Tibial nerve (tissue), 4 donors: ENCODE results near the gene KIF13A. TPM values are rescaled to one million over a fixed set of nuclear protein-coding genes. Genes with fewer than 3 reads are reported as not detected.
"Not testable (repeated sequence)": the region's sequence is repeated elsewhere in the genome, so short reads cannot be mapped to it uniquely, and the experiment has no call there.

Experiments used
- DNase-seq, 2 donors: peaks; one replicate each; pipeline ENCODE4 v3.0.0-alpha.2; 2019; ENCODE audit warnings: low spot score in 2 of 2
- H3K27ac ChIP-seq, 4 donors: fragments of 200-600 bp; sonication (generic) in 3 of 4; one replicate each; pipeline ENCODE4 v1.5.1; 2017 to 2019; ENCODE audit warnings: mild to moderate bottlenecking in 1 of 4
- H3K27me3 ChIP-seq, 2 donors: fragments of 200-600 bp; sonication (generic) in 1 of 2; one replicate each; pipeline versions ENCODE4 v1.5.1 to v1.6.0; 2017 to 2019
- H3K36me3 ChIP-seq, 3 donors: fragments of 200-600 bp; sonication (generic); one replicate each; pipeline ENCODE4 v1.5.1; 2018 to 2019
- H3K4me1 ChIP-seq, 4 donors: fragments of 200-600 bp; sonication (generic) in 3 of 4; one replicate each; pipeline ENCODE4 v1.5.1; 2017 to 2019
- H3K4me3 ChIP-seq, 4 donors: fragments of 200-600 bp; sonication (generic) in 3 of 4; one replicate each; pipeline ENCODE4 v1.5.1; 2017 to 2019; ENCODE audit warnings: mild to moderate bottlenecking in 1 of 4, moderate library complexity in 1 of 4
- H3K9me3 ChIP-seq, 4 donors: fragments of 200-600 bp; sonication (generic) in 3 of 4; one replicate each; pipeline ENCODE4 v1.5.1; 2017 to 2019
- CTCF ChIP-seq, 5 experiments: fragments of 200-600 bp in 3 of 5; fragments of 450-650 bp in 2 of 5; sonication (generic) in 3 of 5; IDR thresholded peaks; one replicate each; pipeline ENCODE4 v1.5.1; 2016 to 2019; ENCODE audit warnings: antibody characterized with exemption in 5 of 5, mild to moderate bottlenecking in 3 of 5, moderate library complexity in 2 of 5
- EP300 ChIP-seq, 2 donors: sonication (generic); formaldehyde crosslinking; IDR thresholded peaks; one replicate each; pipeline ENCODE4 v1.6.1; 2017; ENCODE audit warnings: antibody characterized with exemption in 2 of 2, mild to moderate bottlenecking in 1 of 2
- POLR2A ChIP-seq, 2 donors: fragments of 450-650 bp; IDR thresholded peaks; one replicate each; pipeline ENCODE4 v1.6.1; 2017; ENCODE audit warnings: antibody characterized with exemption in 2 of 2, mild to moderate bottlenecking in 2 of 2, moderate library complexity in 2 of 2
- WGBS, 2 donors: methylation state at CpG; one replicate each; pipeline ENCODE4 v1.1.5; 2018; 5-methylcytosine and 5-hydroxymethylcytosine counted together
- total RNA-seq, 4 donors: library from RNA; depleted of rRNA; stranded (reverse); fragments of >200 nt; gene quantifications; one replicate each; pipeline ENCODE4 v1.1.0, GENCODE V29; 2016

Gene KIF13A
- total RNA-seq, 4 donors from 2014 or later = 31.8 to 71.9 (median 48.0) TPM

DNA sequence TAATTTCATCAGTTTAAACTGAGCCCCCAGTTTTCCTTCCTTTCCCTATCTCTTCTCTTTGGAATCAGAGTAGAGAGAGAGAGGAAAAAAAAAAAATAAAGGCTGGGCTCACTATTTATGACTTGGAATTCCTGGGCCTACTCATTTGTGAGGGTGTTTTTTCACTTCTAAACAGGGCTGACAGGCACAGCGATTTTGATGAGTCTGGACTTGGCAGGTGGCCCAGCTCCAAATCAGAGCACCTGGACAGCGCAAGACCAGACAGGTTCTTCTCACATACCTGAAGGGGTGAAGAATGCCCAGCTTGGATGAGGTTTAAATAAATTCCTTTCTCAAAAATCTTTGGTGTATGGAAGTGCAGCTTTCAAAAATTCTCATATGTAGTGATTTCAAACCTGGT lies 122.2 kb downstream of the KIF13A start:
- H3K4me1 ChIP-seq = peaks cover 0 to 75% (median 17%) of the 10 kb centered on the region in 4 donors
- no peaks in the 10 kb centered on the region for H3K9me3 ChIP-seq
- no peaks in the 10 kb centered on the region for H3K27me3 ChIP-seq
- no peak for DNase-seq
- peak overlapping the region; percentile 16 to 80 (median 52) for H3K27ac ChIP-seq
- WGBS, 2 donors = 56 to 58% methylated on average over 2 of the region's 2 CpGs
- H3K36me3 ChIP-seq = no peaks in the 10 kb centered on the region
- TF ChIP-seq CTCF (IDR thresholded peaks at IDR 0.05) (no peak), EP300 (IDR thresholded peaks at IDR 0.05) (no peak), POLR2A (IDR thresholded peaks at IDR 0.05) (no peak)
- H3K4me3 ChIP-seq = no peak overlapping the region

DNA sequence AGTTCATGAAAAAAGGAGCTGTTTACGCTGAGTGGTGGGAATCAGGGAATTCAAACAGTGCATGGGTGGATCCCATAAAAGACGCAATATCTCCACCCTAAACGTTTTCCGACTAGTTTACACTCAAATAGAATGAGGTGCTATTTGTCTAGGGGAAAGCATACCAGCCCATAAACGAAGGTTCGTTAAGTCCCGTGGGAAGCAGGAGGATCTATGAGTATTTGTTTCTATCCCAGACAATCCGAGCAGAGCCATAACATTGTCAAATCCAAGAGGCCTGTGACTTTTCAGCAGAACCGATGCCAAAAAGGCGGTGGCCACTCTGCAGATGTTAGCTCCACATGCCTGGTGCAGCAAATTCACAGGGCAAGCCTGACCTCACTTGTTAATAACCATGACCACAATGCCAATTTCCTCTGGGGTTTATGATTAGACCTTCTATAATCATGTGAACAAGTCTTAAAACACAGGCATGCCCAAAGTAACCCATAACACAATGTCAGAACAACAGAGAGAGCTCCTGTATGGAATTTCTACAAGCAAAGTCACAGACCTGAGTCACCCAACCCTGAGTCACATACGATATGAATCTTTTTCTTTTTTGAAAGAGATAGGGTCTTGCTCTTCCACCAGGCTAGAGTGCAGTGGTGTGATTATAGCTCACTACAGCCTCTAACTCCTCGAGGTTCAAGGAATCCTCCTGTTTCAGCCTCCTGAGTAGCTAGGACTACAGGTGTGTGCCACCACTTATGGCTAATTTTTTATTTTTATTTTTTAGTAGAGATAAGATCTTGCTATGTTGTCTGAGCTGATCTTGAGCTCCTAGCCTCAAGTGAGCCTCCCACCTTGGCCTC lies 123.3 kb downstream of the KIF13A start:
- TF ChIP-seq EP300 (IDR thresholded peaks at IDR 0.05) = no peak
- TF ChIP-seq CTCF (IDR thresholded peaks at IDR 0.05) = no peak
- TF ChIP-seq POLR2A (IDR thresholded peaks at IDR 0.05) = no peak
- WGBS, 2 donors = 30 to 33% methylated on average over 12 of the region's 12 CpGs
- no peaks in the 10 kb centered on the region for H3K27me3 ChIP-seq
- H3K36me3 ChIP-seq = no peaks in the 10 kb centered on the region
- no peak for DNase-seq
- peak overlapping the region in 3 of 4 donors; percentile 38 to 80 (median 74) for H3K27ac ChIP-seq
- peak overlapping the region in 1 of 4 donors; percentile 11 for H3K4me3 ChIP-seq
- peaks cover 0 to 63% (median 19%) of the 10 kb centered on the region in 4 donors for H3K4me1 ChIP-seq
- no peaks in the 10 kb centered on the region for H3K9me3 ChIP-seq

- WGBS, 2 donors = 80 to 92% methylated on average over 1 of the region's 1 CpG
- peak overlapping the region in 1 of 4 donors; percentile 74 for H3K27ac ChIP-seq
- peaks cover 0 to 43% (median 14%) of the 10 kb centered on the region in 4 donors for H3K4me1 ChIP-seq
These were observed 126.1 kb downstream of the KIF13A start for GRCh38 chr6:17861361-17861760.

DNA sequence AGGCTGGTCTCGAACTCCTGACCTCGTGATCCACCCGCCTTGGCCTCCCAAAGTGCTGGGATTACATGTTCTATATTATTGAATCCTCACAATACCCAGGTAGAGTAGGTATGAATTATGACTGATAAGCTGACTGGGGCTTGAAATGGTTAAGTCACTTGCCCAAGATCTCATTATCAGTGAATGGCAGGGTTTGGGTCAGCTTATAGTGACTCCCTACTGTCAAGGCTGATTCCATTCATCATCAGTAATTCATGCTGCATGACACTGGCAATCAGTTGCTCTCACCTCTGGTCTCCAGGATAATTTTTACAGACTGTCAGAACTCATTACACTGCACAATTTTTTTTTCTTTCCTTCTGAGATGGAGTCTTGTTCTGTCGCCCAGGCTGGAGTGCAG lies 127.6 kb downstream of the KIF13A start:
- Histone ChIP-seq H3K27me3 (no peaks in the 10 kb centered on the region), H3K9me3 (no peaks in the 10 kb centered on the region), H3K4me1 (peaks cover 0 to 28% (median 5%) of the 10 kb centered on the region in 4 donors), H3K36me3 (peaks cover 0 to 11% (median 0%) of the 10 kb centered on the region in 3 donors), H3K4me3 (no peak overlapping the region), H3K27ac (peak overlapping the region in 1 of 4 donors; percentile 42)
- no peak for TF ChIP-seq CTCF (IDR thresholded peaks at IDR 0.05)
- WGBS, 2 donors = 98 to 99% methylated on average over 4 of the region's 4 CpGs
- no peak for DNase-seq

More at GRCh38 chr6:17861361-17861760, 126.1 kb downstream of the KIF13A start:
- no peak for TF ChIP-seq POLR2A (IDR thresholded peaks at IDR 0.05)
- TF ChIP-seq CTCF (IDR thresholded peaks at IDR 0.05) = no peak
- no peak for TF ChIP-seq EP300 (IDR thresholded peaks at IDR 0.05)
- no peak for DNase-seq
- no peak overlapping the region for H3K4me3 ChIP-seq
- H3K36me3 ChIP-seq = no peaks in the 10 kb centered on the region
- no peaks in the 10 kb centered on the region for H3K9me3 ChIP-seq
- no peaks in the 10 kb centered on the region for H3K27me3 ChIP-seq

GRCh38 chr6:17858584-17858983 lies 128.9 kb downstream of the KIF13A start:
- no peak overlapping the region for H3K4me3 ChIP-seq
- peaks cover 0 to 15% (median 2%) of the 10 kb centered on the region in 4 donors for H3K4me1 ChIP-seq
- no peak overlapping the region for H3K27ac ChIP-seq
- H3K36me3 ChIP-seq = peaks cover 0 to 14% (median 0%) of the 10 kb centered on the region in 3 donors
- DNase-seq = no peak
- TF ChIP-seq POLR2A (IDR thresholded peaks at IDR 0.05) (no peak), EP300 (IDR thresholded peaks at IDR 0.05) (no peak), CTCF (IDR thresholded peaks at IDR 0.05) (no peak)
- no peaks in the 10 kb centered on the region for H3K27me3 ChIP-seq
- H3K9me3 ChIP-seq = no peaks in the 10 kb centered on the region

- DNase-seq, H3K4me1 ChIP-seq, H3K27me3 ChIP-seq, H3K9me3 ChIP-seq, H3K27ac ChIP-seq, H3K4me3 ChIP-seq: not testable (repeated sequence)
- WGBS, 2 donors = 89 to 91% methylated on average over 7 of the region's 7 CpGs
- H3K36me3 ChIP-seq = peaks cover 0 to 14% (median 0%) of the 10 kb centered on the region in 3 donors
These were observed 130.2 kb downstream of the KIF13A start for GRCh38 chr6:17857188-17857587.
